ENCODE results near the gene DENND1B.

DENND1B gene

DNA sequence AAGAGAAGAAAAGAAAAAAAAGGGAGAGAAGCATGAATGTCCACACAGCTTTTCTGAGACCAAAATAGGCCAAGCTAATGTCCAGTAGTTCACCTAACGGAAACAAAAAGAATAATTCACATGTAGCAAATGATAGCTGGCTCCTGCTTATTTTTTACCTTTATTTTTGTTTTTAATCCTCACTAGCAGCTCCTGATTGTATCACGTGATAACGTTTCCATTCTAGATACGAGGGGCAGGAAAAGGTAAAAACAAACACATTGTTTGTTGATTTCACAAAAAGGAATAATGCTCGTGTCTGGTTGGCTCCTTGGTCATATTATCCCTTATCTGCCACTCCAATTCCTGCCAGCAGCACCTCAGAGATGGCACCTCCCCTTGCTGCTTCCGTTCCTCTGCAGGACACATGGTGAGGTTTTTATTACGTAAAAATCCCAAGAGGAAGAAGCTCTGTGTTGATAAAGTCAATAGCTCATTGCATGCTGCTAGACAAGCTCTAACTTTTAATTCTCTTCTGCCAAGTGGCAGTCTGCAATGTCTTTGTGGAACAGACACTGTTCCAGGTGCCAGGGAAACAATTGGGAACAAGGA lies 305.6 kb downstream of the DENND1B start:
- DNase-seq (ENCODE audit: low read depth, low spot score): no peak

- DNase-seq (ENCODE audit: low read depth, low spot score): no peak
These were observed 306.6 kb downstream of the DENND1B start for GRCh38 chr1:197468543-197469175.

GRCh38 chr1:197467881-197468280 lies 307.4 kb downstream of the DENND1B start:
- DNase-seq (ENCODE audit: low read depth, low spot score): peak; percentile 75

DNA sequence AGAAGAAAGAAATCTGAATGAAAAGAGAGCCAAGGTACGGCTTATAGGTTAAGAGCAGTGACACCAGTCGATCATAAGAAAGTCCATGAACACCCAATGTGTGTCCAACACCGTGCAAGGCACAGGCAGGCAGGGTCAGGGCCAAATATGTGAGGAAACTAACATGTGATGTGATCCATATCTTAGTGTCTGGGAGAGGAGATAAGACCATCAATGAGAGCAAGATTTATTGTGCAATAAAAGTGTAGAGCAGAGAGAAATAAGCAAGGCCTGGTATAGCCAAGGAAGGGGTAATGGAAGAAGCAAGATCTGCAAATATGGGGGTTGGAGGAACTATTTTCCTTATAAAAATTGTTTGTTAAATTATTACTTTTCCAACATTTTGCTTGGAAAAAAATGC lies 308.5 kb downstream of the DENND1B start:
- no peak for DNase-seq (ENCODE audit: low read depth, low spot score)

DNA sequence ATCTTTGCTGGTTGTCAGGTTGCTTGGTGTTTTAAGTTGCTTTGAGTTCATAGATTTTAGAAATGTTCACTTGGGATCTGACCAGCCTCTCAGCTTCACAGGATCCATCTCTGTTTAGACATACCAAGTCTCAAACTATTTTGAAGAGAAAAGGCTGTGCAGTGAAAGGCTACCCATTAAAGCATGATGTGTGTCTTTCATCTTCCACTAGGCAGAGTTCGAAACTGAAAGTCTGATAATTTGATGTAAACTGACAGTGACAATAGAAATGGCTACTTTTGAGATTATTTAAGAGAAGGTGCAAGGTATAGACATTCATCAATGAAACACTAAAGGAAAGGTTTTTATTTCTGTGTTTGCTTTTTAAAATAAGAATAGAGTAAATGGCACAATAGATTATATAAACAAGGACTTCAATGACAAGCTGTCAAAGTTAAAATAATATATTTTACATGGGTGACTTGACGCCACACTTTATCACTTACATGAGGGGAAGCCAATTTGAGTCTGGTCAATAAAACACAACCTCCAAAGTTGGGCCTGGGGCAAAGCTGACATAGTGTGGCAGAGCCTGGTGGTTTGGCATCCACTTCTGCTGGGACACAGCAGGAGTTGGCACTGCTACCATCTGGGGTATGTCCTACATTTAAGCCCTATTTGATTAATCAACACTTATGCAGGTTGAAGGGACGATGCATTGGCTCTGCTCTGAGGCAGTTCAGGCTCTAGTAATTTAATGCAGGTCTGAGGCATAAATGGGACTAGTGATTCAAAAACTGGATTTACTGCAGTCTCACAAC lies 309.6 kb downstream of the DENND1B start:
- no peak for DNase-seq (ENCODE audit: low read depth, low spot score)

DNA sequence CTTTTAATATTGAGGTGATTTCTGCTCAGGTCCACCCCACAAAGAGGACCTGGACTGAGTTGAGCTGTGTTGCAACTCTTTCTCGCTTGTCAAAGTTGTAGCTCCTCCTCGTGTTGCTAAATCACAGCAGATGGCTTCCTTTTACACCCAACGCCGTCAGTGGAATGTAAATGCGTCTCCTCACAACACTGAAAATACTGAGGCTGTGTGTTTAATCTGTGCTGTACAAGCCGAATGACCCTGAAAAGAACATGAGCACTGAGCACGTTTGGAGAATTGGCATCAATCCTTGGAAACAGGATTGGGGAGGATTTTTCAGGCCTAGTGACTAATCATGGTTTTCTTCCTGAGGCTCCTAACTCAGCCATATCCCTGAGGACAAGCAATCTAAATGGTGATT lies 311.2 kb downstream of the DENND1B start:
- peak; percentile 83 for DNase-seq (ENCODE audit: low read depth, low spot score)

DNA sequence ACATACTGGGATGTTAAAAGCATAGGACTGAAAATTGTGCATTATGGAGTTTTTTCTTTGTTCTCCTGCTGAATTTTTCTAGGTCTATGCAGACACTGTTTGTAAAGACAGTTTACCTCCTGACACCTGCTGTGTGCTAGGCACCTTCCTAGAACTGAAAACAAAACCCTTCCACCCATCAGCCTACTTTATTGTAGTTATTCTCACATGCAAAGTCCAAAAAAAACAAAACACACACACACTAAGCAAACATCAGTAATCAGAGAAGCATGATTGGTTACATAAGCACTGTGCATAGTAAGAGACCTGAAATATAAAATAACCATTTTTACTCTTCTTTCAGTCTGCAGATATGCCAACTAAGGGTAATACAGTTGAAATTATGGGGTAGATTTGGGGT lies 312.1 kb downstream of the DENND1B start:
- no peak for DNase-seq (ENCODE audit: low read depth, low spot score)

- DNase-seq (ENCODE audit: low read depth, low spot score): no peak
These were observed 312.7 kb downstream of the DENND1B start for GRCh38 chr1:197462539-197462938.
